ENCODE results near the gene RPS3. TPM values are rescaled to one million over a fixed set of nuclear protein-coding genes. Genes with fewer than 3 reads are reported as not detected.

Gene RPS3
- total and polyA plus RNA-seq, 9 of the 15 experiments (the other 6 are each of a cell fraction or from before 2014, with no cell fraction given), result 2,700 to 5,771 (median 3,679) TPM

DNA sequence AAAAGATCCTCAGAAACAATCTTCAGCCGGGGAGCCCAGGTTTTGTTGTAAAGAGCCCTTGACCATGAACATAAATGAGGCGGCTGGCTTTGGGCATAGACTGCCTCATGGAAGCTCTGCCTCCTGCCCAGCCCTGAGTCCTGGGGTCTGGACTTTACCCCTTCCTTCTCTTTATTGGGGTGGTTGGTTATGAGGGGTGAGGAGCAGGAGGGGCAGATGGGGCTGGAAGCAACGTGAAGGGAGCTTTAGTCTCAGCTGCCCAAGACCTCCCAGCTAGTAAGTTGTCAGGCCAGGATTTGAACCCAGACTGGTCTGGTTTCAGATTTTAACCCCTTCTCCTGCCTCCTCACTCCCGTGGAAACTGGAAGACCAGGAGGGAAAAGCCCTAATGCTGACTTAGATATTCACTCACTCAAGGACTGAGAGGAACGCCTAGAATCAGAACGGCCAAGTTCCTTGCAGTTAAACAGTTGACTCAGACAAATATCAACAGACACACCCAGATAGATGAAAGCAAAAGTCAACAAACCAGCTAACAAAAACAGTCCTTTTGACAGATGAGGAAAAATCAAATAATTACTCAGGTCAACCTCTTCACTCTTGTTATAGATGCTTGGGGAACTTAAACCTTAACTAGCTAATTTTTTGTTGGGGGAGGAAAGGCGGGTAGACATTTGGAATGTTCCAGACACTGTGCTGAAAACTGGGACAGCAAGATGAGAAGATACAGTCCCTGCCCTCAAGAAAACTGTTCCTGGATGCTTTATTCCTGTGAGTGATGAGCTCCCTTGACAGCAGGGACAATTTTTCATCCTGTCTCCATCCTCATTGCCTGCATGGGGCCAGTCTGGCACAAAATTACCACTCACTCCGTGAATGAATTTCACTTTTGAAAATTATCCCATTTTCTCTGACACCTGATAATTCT is 27.1 kb upstream of the RPS3 start (continued):
- TF ChIP-seq CHD2 (IDR thresholded peaks at IDR 0.05; ENCODE audit: low read depth, low read length) (no peak), NUFIP1 (IDR thresholded peaks at IDR 0.05; ENCODE audit: partially characterized antibody) (no peak), SUPT5H (IDR thresholded peaks at IDR 0.05) (no peak), FOXA1 (IDR thresholded peaks at IDR 0.05; ENCODE audit: borderline replicate concordance) (0 out of 2 replicates have a peak, but pooled peaks have one; percentile 15), SMAD1 (IDR thresholded peaks at IDR 0.05; ENCODE audit: low read depth, low read length, partially characterized antibody) (no peak), PCBP1 (IDR thresholded peaks at IDR 0.05; ENCODE audit: low read depth, low read length, poor library complexity, severe bottlenecking) (no peak), XRCC3 (IDR thresholded peaks at IDR 0.05) (no peak), NR1H2 (CRISPR knock-in tag; IDR thresholded peaks at IDR 0.05) (no peak), ZNF644 (tag; IDR thresholded peaks at IDR 0.05; ENCODE audit: low read depth) (no peak), ASH1L (IDR thresholded peaks at IDR 0.05; ENCODE audit: borderline replicate concordance, low read depth, partially characterized antibody) (no peak), CSDE1 (IDR thresholded peaks at IDR 0.05) (no peak), SMAD4 (CRISPR knock-in tag; conservative IDR thresholded peaks at IDR 0.05) (no peak), ZNF780A (CRISPR knock-in tag; IDR thresholded peaks at IDR 0.05) (no peak), EHMT2 (IDR thresholded peaks at IDR 0.05) (no peak), ETV6 (IDR thresholded peaks at IDR 0.05; ENCODE audit: borderline replicate concordance in 1 of 2, low read depth in 2 of 2, low read length in 1 of 2) (no peak), ETV6 (CRISPR knock-in tag; IDR thresholded peaks at IDR 0.05; ENCODE audit: borderline replicate concordance) (no peak), ZNF507 (tag; conservative IDR thresholded peaks at IDR 0.05) (no peak)
- TF ChIP-seq, protein P1, sequence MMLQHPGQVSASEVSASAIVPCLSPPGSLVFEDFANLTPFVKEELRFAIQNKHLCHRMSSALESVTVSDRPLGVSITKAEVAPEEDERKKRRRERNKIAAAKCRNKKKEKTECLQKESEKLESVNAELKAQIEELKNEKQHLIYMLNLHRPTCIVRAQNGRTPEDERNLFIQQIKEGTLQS (IDR thresholded peaks at IDR 0.05), result peak; percentile 12; the same call in 1 of the 2 replicates
- TF ChIP-seq, protein P1 (CRISPR knock-in tag; conservative IDR thresholded peaks at IDR 0.05), result no peak
- TF ChIP-seq, protein P2, sequence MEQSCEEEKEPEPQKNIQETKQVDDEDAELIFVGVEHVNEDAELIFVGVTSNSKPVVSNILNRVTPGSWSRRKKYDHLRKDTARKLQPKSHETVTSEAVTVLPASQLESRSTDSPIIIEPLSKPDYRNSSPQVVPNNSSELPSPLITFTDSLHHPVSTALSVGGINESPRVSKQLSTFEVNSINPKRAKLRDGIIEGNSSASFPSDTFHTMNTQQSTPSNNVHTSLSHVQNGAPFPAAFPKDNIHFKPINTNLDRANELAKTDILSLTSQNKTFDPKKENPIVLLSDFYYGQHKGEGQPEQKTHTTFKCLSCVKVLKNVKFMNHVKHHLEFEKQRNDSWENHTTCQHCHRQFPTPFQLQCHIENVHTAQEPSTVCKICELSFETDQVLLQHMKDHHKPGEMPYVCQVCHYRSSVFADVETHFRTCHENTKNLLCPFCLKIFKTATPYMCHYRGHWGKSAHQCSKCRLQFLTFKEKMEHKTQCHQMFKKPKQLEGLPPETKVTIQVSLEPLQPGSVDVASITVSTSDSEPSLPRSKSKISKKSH (CRISPR knock-in tag; IDR thresholded peaks at IDR 0.05), result no peak
- TF ChIP-seq, protein P3, sequence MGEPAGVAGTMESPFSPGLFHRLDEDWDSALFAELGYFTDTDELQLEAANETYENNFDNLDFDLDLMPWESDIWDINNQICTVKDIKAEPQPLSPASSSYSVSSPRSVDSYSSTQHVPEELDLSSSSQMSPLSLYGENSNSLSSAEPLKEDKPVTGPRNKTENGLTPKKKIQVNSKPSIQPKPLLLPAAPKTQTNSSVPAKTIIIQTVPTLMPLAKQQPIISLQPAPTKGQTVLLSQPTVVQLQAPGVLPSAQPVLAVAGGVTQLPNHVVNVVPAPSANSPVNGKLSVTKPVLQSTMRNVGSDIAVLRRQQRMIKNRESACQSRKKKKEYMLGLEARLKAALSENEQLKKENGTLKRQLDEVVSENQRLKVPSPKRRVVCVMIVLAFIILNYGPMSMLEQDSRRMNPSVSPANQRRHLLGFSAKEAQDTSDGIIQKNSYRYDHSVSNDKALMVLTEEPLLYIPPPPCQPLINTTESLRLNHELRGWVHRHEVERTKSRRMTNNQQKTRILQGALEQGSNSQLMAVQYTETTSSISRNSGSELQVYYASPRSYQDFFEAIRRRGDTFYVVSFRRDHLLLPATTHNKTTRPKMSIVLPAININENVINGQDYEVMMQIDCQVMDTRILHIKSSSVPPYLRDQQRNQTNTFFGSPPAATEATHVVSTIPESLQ (CRISPR knock-in tag; IDR thresholded peaks at IDR 0.05), result no peak
- TF ChIP-seq, protein P4, sequence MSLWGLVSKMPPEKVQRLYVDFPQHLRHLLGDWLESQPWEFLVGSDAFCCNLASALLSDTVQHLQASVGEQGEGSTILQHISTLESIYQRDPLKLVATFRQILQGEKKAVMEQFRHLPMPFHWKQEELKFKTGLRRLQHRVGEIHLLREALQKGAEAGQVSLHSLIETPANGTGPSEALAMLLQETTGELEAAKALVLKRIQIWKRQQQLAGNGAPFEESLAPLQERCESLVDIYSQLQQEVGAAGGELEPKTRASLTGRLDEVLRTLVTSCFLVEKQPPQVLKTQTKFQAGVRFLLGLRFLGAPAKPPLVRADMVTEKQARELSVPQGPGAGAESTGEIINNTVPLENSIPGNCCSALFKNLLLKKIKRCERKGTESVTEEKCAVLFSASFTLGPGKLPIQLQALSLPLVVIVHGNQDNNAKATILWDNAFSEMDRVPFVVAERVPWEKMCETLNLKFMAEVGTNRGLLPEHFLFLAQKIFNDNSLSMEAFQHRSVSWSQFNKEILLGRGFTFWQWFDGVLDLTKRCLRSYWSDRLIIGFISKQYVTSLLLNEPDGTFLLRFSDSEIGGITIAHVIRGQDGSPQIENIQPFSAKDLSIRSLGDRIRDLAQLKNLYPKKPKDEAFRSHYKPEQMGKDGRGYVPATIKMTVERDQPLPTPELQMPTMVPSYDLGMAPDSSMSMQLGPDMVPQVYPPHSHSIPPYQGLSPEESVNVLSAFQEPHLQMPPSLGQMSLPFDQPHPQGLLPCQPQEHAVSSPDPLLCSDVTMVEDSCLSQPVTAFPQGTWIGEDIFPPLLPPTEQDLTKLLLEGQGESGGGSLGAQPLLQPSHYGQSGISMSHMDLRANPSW (CRISPR knock-in tag; IDR thresholded peaks at IDR 0.05), result no peak

Measured in K562 (cell line).